GM12873 (cell line): ENCODE measurements around the gene LMTK2.

Experiments used
- TF ChIP-seq, protein P1 (sequence below): IDR thresholded peaks from 2 replicates; pipeline ENCODE4 v1.5.1; 2012; ENCODE audit warnings: low read depth, mild to moderate bottlenecking, moderate library complexity, low read length, control low read depth; ENCODE audit not compliant: insufficient read depth; ENCODE audit errors: missing control alignments

The LMTK2 gene

DNA sequence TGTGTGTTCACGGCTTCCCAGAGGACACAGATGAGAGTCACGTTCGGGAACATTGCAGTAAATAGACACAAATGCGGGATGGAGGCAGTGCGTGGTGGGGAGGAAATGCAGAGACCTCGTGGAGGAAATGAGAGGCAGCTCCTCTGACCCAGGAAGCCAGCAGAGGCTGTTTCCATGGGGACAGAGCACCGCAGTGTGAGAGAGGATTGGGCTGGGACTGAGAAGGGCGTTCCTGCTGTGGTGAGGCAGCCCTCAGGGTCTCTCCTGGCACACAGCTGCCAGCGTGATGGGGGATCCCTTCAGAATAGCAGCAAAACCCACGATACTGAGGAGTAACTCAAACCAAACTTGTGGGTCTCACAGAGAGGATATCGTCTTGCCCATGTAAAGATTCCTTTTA is 82.9 kb downstream of the LMTK2 start:
- TF ChIP-seq, protein P1, sequence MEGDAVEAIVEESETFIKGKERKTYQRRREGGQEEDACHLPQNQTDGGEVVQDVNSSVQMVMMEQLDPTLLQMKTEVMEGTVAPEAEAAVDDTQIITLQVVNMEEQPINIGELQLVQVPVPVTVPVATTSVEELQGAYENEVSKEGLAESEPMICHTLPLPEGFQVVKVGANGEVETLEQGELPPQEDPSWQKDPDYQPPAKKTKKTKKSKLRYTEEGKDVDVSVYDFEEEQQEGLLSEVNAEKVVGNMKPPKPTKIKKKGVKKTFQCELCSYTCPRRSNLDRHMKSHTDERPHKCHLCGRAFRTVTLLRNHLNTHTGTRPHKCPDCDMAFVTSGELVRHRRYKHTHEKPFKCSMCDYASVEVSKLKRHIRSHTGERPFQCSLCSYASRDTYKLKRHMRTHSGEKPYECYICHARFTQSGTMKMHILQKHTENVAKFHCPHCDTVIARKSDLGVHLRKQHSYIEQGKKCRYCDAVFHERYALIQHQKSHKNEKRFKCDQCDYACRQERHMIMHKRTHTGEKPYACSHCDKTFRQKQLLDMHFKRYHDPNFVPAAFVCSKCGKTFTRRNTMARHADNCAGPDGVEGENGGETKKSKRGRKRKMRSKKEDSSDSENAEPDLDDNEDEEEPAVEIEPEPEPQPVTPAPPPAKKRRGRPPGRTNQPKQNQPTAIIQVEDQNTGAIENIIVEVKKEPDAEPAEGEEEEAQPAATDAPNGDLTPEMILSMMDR = no peak

DNA sequence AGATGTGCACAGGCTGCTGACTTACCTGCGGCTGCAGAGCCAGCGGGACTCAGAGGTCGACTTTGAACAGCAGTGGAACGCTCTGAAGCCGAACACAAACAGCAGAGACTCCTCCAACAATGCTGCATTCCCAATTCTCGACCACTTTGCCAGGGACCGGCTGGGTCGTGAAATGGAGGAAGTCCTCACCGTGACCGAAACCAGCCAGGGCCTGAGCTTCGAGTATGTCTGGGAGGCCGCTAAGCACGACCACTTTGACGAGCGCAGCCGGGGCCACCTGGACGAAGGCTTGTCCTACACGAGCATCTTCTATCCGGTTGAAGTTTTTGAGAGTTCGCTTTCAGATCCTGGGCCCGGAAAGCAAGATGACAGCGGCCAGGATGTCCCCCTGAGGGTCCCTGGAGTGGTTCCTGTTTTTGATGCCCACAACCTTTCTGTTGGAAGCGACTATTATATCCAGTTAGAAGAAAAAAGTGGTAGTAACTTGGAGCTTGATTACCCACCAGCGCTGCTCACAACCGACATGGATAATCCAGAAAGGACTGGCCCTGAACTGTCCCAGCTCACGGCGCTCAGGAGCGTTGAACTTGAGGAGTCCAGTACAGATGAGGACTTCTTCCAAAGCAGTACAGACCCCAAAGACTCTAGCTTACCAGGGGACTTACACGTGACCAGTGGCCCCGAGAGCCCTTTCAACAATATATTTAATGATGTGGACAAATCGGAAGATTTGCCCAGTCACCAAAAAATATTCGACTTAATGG is 85.2 kb downstream of the LMTK2 start:
- TF ChIP-seq, protein P1 = no peak

DNA sequence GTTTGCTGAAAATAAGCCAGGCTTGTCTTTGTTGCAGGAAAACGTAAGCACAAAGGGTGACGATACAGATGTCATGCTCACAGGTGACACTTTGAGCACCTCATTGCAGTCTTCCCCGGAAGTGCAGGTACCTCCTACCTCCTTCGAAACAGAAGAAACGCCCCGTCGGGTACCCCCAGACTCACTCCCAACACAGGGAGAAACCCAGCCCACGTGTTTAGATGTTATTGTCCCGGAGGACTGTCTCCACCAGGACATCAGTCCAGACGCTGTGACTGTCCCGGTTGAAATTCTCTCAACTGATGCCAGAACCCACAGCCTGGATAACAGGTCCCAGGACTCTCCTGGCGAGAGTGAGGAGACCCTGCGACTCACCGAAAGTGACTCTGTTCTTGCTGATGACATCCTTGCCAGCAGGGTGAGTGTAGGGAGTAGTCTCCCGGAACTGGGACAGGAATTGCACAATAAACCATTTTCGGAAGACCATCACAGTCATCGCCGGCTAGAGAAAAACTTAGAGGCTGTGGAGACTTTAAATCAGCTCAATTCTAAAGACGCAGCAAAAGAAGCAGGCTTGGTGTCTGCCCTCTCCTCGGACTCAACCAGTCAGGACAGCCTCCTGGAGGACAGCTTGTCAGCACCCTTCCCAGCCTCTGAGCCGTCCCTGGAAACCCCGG is 86.3 kb downstream of the LMTK2 start:
- TF ChIP-seq, protein P1 = no peak

DNA sequence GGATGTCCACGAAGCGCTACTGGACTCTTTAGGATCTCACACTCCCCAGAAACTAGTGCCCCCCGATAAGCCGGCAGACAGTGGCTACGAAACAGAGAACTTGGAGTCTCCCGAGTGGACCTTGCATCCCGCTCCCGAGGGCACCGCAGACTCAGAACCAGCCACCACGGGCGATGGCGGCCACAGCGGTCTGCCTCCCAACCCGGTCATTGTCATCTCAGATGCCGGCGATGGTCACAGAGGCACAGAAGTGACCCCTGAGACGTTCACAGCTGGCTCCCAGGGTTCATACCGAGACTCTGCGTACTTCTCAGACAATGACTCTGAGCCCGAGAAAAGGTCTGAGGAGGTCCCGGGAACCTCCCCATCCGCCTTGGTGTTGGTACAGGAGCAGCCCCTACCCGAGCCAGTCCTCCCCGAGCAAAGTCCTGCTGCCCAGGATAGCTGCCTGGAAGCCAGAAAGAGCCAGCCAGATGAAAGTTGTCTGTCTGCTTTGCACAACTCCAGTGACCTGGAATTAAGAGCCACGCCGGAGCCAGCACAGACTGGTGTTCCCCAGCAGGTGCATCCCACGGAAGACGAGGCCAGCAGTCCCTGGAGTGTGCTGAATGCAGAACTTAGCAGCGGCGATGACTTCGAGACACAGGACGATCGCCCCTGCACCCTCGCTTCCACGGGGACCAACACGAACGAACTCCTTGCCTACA is 87.0 kb downstream of the LMTK2 start:
- TF ChIP-seq, protein P1 = no peak

DNA sequence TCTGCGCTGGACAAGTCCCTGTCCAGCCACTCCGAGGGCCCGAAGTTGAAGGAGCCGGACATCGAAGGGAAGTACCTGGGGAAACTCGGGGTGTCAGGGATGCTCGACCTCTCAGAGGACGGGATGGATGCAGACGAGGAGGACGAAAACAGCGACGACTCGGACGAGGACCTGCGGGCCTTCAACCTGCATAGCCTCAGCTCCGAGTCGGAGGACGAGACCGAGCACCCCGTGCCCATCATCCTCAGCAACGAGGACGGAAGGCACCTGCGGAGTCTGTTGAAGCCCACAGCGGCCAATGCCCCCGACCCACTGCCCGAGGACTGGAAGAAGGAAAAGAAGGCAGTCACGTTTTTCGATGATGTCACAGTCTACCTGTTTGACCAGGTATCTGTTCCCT is 87.5 kb downstream of the LMTK2 start:
- TF ChIP-seq, protein P1 = no peak

DNA sequence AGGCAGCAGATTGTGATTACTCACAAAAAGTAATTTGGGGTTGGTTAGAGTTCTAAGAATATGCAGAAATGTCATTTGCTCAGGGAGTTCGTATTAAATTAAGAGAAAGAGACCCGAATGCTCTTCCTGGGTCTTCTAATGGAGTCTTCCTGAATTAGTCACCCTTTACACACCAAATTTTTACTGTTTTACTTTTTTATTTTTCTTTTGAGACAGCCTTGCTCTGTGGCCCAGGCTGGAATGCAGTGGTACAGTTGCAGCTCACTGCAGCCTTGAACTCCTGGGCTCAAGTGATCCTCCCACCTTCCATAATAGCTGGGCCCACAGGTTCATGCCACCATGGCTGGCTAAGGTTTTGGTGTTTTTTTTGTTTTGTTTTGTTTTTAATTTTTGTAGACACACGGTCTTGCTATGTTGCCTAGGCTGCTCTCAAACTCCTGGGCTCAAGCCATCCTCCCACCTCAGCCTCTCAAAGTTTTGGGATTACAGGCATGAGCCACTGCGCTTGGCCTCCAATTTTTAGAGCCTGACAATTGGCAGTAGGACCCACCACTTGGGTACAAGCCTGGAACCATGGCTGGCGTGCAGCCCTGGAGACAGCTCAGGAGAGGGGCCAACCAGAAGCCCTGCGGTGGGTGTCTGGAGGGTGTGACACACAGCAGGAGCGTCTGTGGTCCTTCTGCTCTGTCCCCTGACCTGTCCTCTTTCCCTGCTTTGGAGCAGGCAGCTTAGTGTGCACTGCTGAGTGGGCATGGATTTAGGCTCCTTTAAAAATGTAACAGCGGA is 88.2 kb downstream of the LMTK2 start:
- TF ChIP-seq, protein P1 = no peak
